GM19238 (cell line): Measurements from ENCODE around the gene RYR3.

Source experiments
- DNase-seq: peaks from one replicate; pipeline ENCODE4 v3.0.0; 2011; ENCODE audit warnings: low spot score; ENCODE audit not compliant: insufficient read length

The RYR3 gene

GRCh38 chr15:33639978-33640377 is 329.2 kb downstream of the RYR3 start:
- DNase-seq, result no peak

GRCh38 chr15:33641069-33641468 is 330.3 kb downstream of the RYR3 start:
- DNase-seq, result no peak

- no peak for DNase-seq
Measured at GRCh38 chr15:33644304-33644703, 333.5 kb downstream of the RYR3 start.

GRCh38 chr15:33646744-33647143 is 336.0 kb downstream of the RYR3 start:
- DNase-seq, result no peak

GRCh38 chr15:33649217-33649933 is 338.6 kb downstream of the RYR3 start:
- no peak for DNase-seq

GRCh38 chr15:33654860-33655259 is 344.1 kb downstream of the RYR3 start:
- DNase-seq, result no peak

- DNase-seq, result no peak
Measured at GRCh38 chr15:33655488-33655887, 344.7 kb downstream of the RYR3 start.

- no peak for DNase-seq
Measured at GRCh38 chr15:33656168-33656567, 345.4 kb downstream of the RYR3 start.

GRCh38 chr15:33660151-33660550 is 349.4 kb downstream of the RYR3 start:
- no peak for DNase-seq

- no peak for DNase-seq
Measured at GRCh38 chr15:33662014-33662413, 351.2 kb downstream of the RYR3 start.

GRCh38 chr15:33664947-33665346 is 354.2 kb downstream of the RYR3 start:
- no peak for DNase-seq

- no peak for DNase-seq
Measured at GRCh38 chr15:33670567-33670966, 359.8 kb downstream of the RYR3 start.

- DNase-seq, result peak; percentile 18
Measured at GRCh38 chr15:33671456-33671855, 360.7 kb downstream of the RYR3 start.

GRCh38 chr15:33675246-33675645 is 364.5 kb downstream of the RYR3 start:
- DNase-seq, result peak; percentile 27

- no peak for DNase-seq
Measured at GRCh38 chr15:33677238-33677830, 366.6 kb downstream of the RYR3 start.

- no peak for DNase-seq
Measured at GRCh38 chr15:33678176-33678575, 367.4 kb downstream of the RYR3 start.

GRCh38 chr15:33678602-33679001 is 367.8 kb downstream of the RYR3 start:
- DNase-seq, result no peak

GRCh38 chr15:33679061-33679460 is 368.3 kb downstream of the RYR3 start:
- DNase-seq, result no peak

GRCh38 chr15:33680336-33680735 is 369.6 kb downstream of the RYR3 start:
- no peak for DNase-seq

GRCh38 chr15:33693166-33693800 is 382.5 kb downstream of the RYR3 start:
- DNase-seq, result no peak

GRCh38 chr15:33698126-33698525 is 387.4 kb downstream of the RYR3 start:
- no peak for DNase-seq

GRCh38 chr15:33699145-33699544 is 388.4 kb downstream of the RYR3 start:
- no peak for DNase-seq
